ENCODE results near the gene SFTA2.

The SFTA2 gene

DNA sequence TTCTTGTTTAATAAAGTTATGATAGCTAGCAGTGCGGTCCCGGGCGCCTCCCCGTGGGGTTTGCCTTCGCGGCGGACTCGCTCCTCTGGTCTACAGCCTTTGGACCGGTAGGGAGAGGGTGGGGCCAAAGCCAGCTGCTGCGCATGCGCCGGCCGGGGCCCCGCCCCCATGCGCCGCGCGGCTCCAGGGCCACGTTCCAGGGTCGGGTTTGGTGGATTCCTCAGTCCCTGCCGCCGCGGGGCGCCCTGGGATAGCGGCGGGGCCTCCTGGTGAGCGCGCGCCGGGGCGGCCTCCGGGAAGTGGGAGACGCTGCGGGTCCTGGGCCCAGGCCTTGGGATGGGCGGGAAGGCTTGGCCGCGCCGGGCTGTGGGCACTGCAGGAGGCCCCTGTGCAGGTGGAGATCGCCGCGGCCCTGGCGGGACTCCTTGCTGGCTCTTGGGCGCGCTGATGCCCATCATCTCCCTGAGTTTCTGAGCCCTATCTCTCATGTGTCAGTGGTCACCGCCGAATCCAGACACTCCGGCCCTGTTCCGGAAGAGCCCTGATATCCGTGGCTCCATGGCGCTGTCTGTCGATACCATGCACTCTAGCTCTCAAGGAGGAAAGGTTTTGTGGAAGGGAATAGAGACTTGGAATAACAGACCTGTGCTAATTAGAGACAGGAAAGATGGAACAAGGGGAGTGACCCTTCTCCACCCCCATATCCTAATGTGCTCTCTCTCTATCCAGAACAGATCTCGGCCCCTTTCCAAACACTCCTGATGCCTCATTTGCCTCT, 17.7 kb downstream of the SFTA2 start, which contains the start of gene VARS2 (continued):
- TF ChIP-seq, protein P1, sequence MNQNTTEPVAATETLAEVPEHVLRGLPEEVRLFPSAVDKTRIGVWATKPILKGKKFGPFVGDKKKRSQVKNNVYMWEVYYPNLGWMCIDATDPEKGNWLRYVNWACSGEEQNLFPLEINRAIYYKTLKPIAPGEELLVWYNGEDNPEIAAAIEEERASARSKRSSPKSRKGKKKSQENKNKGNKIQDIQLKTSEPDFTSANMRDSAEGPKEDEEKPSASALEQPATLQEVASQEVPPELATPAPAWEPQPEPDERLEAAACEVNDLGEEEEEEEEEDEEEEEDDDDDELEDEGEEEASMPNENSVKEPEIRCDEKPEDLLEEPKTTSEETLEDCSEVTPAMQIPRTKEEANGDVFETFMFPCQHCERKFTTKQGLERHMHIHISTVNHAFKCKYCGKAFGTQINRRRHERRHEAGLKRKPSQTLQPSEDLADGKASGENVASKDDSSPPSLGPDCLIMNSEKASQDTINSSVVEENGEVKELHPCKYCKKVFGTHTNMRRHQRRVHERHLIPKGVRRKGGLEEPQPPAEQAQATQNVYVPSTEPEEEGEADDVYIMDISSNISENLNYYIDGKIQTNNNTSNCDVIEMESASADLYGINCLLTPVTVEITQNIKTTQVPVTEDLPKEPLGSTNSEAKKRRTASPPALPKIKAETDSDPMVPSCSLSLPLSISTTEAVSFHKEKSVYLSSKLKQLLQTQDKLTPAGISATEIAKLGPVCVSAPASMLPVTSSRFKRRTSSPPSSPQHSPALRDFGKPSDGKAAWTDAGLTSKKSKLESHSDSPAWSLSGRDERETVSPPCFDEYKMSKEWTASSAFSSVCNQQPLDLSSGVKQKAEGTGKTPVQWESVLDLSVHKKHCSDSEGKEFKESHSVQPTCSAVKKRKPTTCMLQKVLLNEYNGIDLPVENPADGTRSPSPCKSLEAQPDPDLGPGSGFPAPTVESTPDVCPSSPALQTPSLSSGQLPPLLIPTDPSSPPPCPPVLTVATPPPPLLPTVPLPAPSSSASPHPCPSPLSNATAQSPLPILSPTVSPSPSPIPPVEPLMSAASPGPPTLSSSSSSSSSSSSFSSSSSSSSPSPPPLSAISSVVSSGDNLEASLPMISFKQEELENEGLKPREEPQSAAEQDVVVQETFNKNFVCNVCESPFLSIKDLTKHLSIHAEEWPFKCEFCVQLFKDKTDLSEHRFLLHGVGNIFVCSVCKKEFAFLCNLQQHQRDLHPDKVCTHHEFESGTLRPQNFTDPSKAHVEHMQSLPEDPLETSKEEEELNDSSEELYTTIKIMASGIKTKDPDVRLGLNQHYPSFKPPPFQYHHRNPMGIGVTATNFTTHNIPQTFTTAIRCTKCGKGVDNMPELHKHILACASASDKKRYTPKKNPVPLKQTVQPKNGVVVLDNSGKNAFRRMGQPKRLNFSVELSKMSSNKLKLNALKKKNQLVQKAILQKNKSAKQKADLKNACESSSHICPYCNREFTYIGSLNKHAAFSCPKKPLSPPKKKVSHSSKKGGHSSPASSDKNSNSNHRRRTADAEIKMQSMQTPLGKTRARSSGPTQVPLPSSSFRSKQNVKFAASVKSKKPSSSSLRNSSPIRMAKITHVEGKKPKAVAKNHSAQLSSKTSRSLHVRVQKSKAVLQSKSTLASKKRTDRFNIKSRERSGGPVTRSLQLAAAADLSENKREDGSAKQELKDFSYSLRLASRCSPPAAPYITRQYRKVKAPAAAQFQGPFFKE (tag by site-specific recombination; IDR thresholded peaks at IDR 0.05; ENCODE audit: borderline replicate concordance), result no peak
- TF ChIP-seq ZNF266 (tag by site-specific recombination; IDR thresholded peaks at IDR 0.05; ENCODE audit: low read depth), result no peak
- TF ChIP-seq ZFP69B (tag by site-specific recombination; IDR thresholded peaks at IDR 0.05), result peak; percentile 62
- TF ChIP-seq, protein P2, sequence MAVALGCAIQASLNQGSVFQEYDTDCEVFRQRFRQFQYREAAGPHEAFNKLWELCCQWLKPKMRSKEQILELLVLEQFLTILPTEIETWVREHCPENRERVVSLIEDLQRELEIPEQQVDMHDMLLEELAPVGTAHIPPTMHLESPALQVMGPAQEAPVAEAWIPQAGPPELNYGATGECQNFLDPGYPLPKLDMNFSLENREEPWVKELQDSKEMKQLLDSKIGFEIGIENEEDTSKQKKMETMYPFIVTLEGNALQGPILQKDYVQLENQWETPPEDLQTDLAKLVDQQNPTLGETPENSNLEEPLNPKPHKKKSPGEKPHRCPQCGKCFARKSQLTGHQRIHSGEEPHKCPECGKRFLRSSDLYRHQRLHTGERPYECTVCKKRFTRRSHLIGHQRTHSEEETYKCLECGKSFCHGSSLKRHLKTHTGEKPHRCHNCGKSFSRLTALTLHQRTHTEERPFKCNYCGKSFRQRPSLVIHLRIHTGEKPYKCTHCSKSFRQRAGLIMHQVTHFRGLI (tag by site-specific recombination; IDR thresholded peaks at IDR 0.05), result peak; percentile 34; the same call in 1 of the 2 replicates
- TF ChIP-seq, protein P3, sequence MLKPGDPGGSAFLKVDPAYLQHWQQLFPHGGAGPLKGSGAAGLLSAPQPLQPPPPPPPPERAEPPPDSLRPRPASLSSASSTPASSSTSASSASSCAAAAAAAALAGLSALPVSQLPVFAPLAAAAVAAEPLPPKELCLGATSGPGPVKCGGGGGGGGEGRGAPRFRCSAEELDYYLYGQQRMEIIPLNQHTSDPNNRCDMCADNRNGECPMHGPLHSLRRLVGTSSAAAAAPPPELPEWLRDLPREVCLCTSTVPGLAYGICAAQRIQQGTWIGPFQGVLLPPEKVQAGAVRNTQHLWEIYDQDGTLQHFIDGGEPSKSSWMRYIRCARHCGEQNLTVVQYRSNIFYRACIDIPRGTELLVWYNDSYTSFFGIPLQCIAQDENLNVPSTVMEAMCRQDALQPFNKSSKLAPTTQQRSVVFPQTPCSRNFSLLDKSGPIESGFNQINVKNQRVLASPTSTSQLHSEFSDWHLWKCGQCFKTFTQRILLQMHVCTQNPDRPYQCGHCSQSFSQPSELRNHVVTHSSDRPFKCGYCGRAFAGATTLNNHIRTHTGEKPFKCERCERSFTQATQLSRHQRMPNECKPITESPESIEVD (tag by site-specific recombination; IDR thresholded peaks at IDR 0.05), result no peak
- no peak for TF ChIP-seq SCRT2 (tag by site-specific recombination; IDR thresholded peaks at IDR 0.05)
- TF ChIP-seq, protein P4, sequence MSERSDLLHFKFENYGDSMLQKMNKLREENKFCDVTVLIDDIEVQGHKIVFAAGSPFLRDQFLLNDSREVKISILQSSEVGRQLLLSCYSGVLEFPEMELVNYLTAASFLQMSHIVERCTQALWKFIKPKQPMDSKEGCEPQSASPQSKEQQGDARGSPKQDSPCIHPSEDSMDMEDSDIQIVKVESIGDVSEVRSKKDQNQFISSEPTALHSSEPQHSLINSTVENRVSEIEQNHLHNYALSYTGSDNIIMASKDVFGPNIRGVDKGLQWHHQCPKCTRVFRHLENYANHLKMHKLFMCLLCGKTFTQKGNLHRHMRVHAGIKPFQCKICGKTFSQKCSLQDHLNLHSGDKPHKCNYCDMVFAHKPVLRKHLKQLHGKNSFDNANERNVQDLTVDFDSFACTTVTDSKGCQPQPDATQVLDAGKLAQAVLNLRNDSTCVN (tag by site-specific recombination; optimal IDR thresholded peaks at IDR 0.05), result peak; percentile 88
- TF ChIP-seq ZSCAN16 (tag by site-specific recombination; IDR thresholded peaks at IDR 0.05), result no peak
- TF ChIP-seq ZNF114 (tag by site-specific recombination; IDR thresholded peaks at IDR 0.05), result no peak
- no peak for TF ChIP-seq ZNF37A (tag by site-specific recombination; IDR thresholded peaks at IDR 0.05)
- peak; percentile 65; the same call in 1 of the 2 replicates for TF ChIP-seq KLF8 (tag by site-specific recombination; IDR thresholded peaks at IDR 0.05)
- TF ChIP-seq TCF7L2 (IDR thresholded peaks at IDR 0.05; ENCODE audit: borderline replicate concordance, low read depth, low read length), result no peak
- no peak for TF ChIP-seq ZNF214 (tag by site-specific recombination; IDR thresholded peaks at IDR 0.05; ENCODE audit: borderline replicate concordance)
- peak; percentile 70 for TF ChIP-seq ZBTB8A (tag by site-specific recombination; IDR thresholded peaks at IDR 0.05)
- no peak for TF ChIP-seq ZNF610 (tag by site-specific recombination; IDR thresholded peaks at IDR 0.05; ENCODE audit: borderline replicate concordance)
- TF ChIP-seq, protein P5, sequence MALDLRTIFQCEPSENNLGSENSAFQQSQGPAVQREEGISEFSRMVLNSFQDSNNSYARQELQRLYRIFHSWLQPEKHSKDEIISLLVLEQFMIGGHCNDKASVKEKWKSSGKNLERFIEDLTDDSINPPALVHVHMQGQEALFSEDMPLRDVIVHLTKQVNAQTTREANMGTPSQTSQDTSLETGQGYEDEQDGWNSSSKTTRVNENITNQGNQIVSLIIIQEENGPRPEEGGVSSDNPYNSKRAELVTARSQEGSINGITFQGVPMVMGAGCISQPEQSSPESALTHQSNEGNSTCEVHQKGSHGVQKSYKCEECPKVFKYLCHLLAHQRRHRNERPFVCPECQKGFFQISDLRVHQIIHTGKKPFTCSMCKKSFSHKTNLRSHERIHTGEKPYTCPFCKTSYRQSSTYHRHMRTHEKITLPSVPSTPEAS (tag by site-specific recombination; IDR thresholded peaks at IDR 0.05), result no peak
- 0 out of 2 replicates have a peak, but pooled peaks have one; percentile 33 for TF ChIP-seq ZNF394 (tag by site-specific recombination; IDR thresholded peaks at IDR 0.05; ENCODE audit: borderline replicate concordance)
- peak; percentile 58 for TF ChIP-seq SP3 (tag by site-specific recombination; IDR thresholded peaks at IDR 0.05)
- TF ChIP-seq, protein P6, sequence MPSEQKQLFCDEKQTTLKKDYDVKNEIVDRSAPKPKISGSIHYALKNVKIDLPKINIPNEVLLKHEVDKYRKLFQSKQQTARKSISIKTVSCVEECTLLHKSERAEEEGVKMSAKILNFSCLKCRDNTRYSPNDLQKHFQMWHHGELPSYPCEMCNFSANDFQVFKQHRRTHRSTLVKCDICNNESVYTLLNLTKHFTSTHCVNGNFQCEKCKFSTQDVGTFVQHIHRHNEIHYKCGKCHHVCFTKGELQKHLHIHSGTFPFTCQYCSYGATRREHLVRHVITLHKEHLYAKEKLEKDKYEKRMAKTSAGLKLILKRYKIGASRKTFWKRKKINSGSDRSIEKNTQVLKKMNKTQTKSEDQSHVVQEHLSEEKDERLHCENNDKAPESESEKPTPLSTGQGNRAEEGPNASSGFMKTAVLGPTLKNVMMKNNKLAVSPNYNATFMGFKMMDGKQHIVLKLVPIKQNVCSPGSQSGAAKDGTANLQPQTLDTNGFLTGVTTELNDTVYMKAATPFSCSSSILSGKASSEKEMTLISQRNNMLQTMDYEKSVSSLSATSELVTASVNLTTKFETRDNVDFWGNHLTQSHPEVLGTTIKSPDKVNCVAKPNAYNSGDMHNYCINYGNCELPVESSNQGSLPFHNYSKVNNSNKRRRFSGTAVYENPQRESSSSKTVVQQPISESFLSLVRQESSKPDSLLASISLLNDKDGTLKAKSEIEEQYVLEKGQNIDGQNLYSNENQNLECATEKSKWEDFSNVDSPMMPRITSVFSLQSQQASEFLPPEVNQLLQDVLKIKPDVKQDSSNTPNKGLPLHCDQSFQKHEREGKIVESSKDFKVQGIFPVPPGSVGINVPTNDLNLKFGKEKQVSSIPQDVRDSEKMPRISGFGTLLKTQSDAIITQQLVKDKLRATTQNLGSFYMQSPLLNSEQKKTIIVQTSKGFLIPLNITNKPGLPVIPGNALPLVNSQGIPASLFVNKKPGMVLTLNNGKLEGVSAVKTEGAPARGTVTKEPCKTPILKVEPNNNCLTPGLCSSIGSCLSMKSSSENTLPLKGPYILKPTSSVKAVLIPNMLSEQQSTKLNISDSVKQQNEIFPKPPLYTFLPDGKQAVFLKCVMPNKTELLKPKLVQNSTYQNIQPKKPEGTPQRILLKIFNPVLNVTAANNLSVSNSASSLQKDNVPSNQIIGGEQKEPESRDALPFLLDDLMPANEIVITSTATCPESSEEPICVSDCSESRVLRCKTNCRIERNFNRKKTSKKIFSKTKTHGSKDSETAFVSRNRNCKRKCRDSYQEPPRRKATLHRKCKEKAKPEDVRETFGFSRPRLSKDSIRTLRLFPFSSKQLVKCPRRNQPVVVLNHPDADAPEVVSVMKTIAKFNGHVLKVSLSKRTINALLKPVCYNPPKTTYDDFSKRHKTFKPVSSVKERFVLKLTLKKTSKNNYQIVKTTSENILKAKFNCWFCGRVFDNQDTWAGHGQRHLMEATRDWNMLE (tag by site-specific recombination; conservative IDR thresholded peaks at IDR 0.05; ENCODE audit: low read depth), result no peak
- TF ChIP-seq ZNF76 (tag by site-specific recombination; IDR thresholded peaks at IDR 0.05; ENCODE audit: borderline replicate concordance, low read depth), result peak; percentile 91
- no peak for TF ChIP-seq YY2 (tag by site-specific recombination; IDR thresholded peaks at IDR 0.05)
- no peak for TF ChIP-seq ZNF670 (tag by site-specific recombination; IDR thresholded peaks at IDR 0.05; ENCODE audit: low read depth)

Data from HEK293 (cell line).